Muscle layer of colon (tissue), 2 donors: ENCODE measurements around the gene CGNL1.

Experiments used
- H3K27ac ChIP-seq: one replicate; pipeline ENCODE4 v1.7.0; 2013; ENCODE audit warnings: low read depth, mild to moderate bottlenecking, low read length, moderate library complexity
- H3K27me3 ChIP-seq, 2 donors: one replicate each; pipeline ENCODE4 v1.7.0; 2013; ENCODE audit warnings: low read length in 2 of 2, mild to moderate bottlenecking in 2 of 2; ENCODE audit not compliant: insufficient read depth in 2 of 2, control insufficient read depth in 1 of 2
- H3K36me3 ChIP-seq: one replicate; pipeline ENCODE4 v1.7.0; 2013; ENCODE audit warnings: mild to moderate bottlenecking, low read length; ENCODE audit not compliant: insufficient read depth
- H3K4me1 ChIP-seq: one replicate; pipeline ENCODE4 v1.7.0; 2013; ENCODE audit warnings: mild to moderate bottlenecking, low read length; ENCODE audit not compliant: insufficient read depth
- H3K4me3 ChIP-seq, 2 donors: one replicate each; pipeline ENCODE4 v1.7.0; 2013; ENCODE audit warnings: low read length in 2 of 2, low read depth in 1 of 2, mild to moderate bottlenecking in 1 of 2, moderate library complexity in 1 of 2
- H3K9ac ChIP-seq: one replicate; pipeline ENCODE4 v1.7.0; 2013; ENCODE audit warnings: low read length
- H3K9me3 ChIP-seq: one replicate; pipeline ENCODE4 v1.7.0; 2013; ENCODE audit warnings: mild to moderate bottlenecking, low read length
- donor health status: abdominal sarcoma.
- donor health status: Adenocarcinoma of cecum.

CGNL1 gene

GRCh38 chr15:57443486-57443885, 67.2 kb downstream of the CGNL1 start:
- no peak overlapping the region for H3K9ac ChIP-seq

DNA sequence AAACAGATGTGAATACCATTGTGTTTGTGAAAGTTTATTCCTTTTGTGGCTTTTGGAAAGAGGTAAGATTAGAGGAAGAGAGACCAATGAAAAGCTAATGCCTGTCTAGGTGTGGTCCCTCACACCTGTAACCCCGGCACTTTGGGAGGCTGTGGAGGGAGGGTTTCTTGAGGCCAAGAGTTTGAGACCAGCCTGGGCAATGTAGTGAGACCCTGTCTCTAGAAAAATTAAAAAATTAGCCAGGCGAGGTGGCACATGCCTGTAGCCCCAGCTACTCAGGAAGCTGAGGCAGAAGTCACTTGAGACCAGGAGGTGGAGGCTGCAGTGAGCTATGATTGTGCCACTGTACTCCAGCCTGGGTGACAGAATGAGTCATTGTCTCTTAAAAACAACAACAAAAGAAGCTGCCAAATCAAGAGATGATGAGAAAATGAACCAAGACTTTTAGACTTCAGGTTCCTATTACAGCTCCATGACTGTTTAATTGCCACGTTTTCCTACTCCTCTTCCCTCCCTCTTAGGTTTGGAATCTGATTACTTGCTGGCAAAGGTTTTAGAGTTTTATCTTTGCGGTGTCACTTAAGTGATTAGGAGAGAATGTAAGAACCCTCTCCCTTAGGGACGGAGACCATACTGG, 68.7 kb downstream of the CGNL1 start:
- Histone ChIP-seq H3K9me3 (no peaks in the 10 kb centered on the region), H3K4me1 (no peaks in the 10 kb centered on the region), H3K27me3 (no peaks in the 10 kb centered on the region), H3K36me3 (no peaks in the 10 kb centered on the region), H3K9ac (no peak overlapping the region), H3K27ac (no peak overlapping the region), H3K4me3 (no peak overlapping the region)

More at GRCh38 chr15:57443486-57443885, 67.2 kb downstream of the CGNL1 start:
- Histone ChIP-seq H3K36me3 (no peaks in the 10 kb centered on the region), H3K27ac (no peak overlapping the region), H3K4me3 (no peak overlapping the region), H3K27me3 (no peaks in the 10 kb centered on the region), H3K4me1 (no peaks in the 10 kb centered on the region), H3K9me3 (no peaks in the 10 kb centered on the region)

- H3K27ac ChIP-seq: no peak overlapping the region
- no peak overlapping the region for H3K9ac ChIP-seq
- H3K27me3 ChIP-seq: no peaks in the 10 kb centered on the region
- no peak overlapping the region for H3K4me3 ChIP-seq
- H3K4me1 ChIP-seq: no peaks in the 10 kb centered on the region
- H3K36me3 ChIP-seq: no peaks in the 10 kb centered on the region
- H3K9me3 ChIP-seq: no peaks in the 10 kb centered on the region
Measured at GRCh38 chr15:57445872-57446271, 69.6 kb downstream of the CGNL1 start.

- H3K27me3 ChIP-seq: no peaks in the 10 kb centered on the region
- no peak overlapping the region for H3K4me3 ChIP-seq
Measured at GRCh38 chr15:57446393-57446792, 70.1 kb downstream of the CGNL1 start.

DNA sequence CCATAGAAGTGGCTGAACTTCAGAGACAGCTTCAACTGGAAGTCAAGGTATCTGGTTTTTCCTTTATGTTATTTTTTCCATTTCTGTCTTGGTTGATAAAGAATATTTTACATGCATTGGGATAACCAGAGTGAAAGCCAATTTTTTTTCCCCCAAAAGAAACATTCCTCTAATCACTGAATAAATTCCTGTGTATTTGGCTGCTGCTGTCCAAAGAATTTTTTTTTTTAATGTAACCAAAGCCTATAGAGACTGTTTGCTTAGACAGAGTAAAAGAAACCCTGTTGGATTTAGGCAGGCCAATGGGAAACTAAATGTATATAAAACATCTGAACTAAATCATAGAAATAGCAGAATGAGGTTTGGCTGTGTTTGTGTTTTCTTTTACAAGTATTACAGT, 75.2 kb downstream of the CGNL1 start:
- Histone ChIP-seq H3K9me3 (no peaks in the 10 kb centered on the region), H3K27ac (no peak overlapping the region), H3K9ac (no peak overlapping the region), H3K4me3 (no peak overlapping the region), H3K27me3 (no peaks in the 10 kb centered on the region), H3K36me3 (no peaks in the 10 kb centered on the region), H3K4me1 (no peaks in the 10 kb centered on the region)

More at GRCh38 chr15:57446393-57446792, 70.1 kb downstream of the CGNL1 start:
- no peaks in the 10 kb centered on the region for H3K9me3 ChIP-seq
- H3K9ac ChIP-seq: no peak overlapping the region
- no peaks in the 10 kb centered on the region for H3K36me3 ChIP-seq
- no peak overlapping the region for H3K27ac ChIP-seq
- H3K4me1 ChIP-seq: no peaks in the 10 kb centered on the region

DNA sequence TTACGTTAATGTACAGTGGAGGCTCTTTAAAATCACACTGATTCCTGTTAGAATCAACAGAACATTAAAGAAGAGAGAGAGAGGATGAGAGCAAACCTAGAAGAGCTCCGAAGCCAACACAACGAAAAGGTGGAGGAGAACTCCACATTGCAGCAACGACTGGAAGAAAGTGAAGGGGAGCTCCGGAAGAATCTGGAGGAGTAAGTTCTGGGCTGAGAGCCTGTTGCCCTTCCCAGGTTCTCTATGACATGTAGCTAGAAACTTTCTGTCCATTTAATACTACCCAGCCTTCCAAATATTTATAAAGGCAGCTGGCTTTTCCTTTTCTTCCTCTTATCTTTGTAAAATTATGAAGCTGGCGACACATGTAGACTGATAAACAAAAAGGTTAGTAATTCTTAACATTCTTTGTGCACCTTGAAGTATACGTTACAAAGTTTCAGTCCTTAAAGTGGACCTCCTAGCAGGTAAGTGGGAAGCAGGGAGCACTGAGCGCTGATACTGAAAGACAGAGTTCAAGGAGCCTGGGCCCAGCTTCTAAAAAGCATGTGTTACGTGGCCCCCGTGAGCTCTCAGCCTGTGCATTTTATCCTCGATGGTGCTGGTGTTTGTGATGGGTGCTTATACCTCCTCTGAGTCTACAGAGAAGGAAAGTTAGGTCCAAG, 75.9 kb downstream of the CGNL1 start:
- H3K9me3 ChIP-seq: no peaks in the 10 kb centered on the region
- H3K27ac ChIP-seq: no peak overlapping the region
- H3K27me3 ChIP-seq: no peaks in the 10 kb centered on the region
- H3K4me1 ChIP-seq: no peaks in the 10 kb centered on the region
- H3K4me3 ChIP-seq: no peak overlapping the region
- no peak overlapping the region for H3K9ac ChIP-seq
- no peaks in the 10 kb centered on the region for H3K36me3 ChIP-seq

DNA sequence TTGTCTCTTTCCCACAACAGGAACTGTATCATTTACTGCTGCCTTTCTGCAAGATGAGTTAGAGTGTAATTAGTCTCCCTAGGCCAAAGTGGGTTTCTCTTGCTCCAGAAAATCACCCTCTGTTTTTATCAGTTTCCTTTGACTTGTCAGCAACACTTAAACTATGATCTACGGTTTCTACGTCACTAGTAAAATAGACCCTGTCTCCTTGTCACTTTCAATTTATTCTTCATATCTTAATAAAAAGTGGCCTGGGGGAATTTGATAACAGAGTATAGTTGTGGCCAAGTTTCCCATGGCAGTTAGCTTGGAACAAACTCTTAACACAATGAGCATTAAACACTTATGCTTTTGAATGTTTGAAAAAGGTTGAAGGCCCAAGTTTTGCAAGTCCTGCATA, 79.6 kb downstream of the CGNL1 start:
- no peak overlapping the region for H3K4me3 ChIP-seq
- no peaks in the 10 kb centered on the region for H3K27me3 ChIP-seq
- no peak overlapping the region for H3K27ac ChIP-seq
- no peak overlapping the region for H3K9ac ChIP-seq
- H3K9me3 ChIP-seq: no peaks in the 10 kb centered on the region
- H3K36me3 ChIP-seq: no peaks in the 10 kb centered on the region
- no peaks in the 10 kb centered on the region for H3K4me1 ChIP-seq

DNA sequence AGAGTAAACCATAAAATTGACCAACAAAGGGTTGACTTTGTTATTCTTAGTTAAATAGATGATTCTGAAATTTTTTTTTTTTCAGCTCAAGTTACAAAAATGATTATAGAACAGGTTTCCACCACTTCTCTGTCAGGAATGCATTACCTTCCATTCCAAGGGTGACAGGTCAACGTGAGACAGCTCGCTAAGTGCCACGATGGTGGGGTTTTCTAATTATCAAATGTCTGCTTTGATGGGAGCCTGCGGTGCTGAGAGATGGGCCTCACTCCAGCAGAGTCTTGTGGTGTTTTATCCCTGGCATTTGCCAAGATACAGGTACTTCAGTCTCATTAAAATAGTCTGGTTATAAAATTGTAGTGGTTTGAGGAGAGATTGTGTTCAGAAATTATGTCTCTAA, 80.3 kb downstream of the CGNL1 start:
- Histone ChIP-seq H3K27ac (no peak overlapping the region), H3K9ac (no peak overlapping the region), H3K4me3 (no peak overlapping the region), H3K4me1 (no peaks in the 10 kb centered on the region), H3K36me3 (no peaks in the 10 kb centered on the region), H3K27me3 (no peaks in the 10 kb centered on the region), H3K9me3 (no peaks in the 10 kb centered on the region)

- no peaks in the 10 kb centered on the region for H3K4me1 ChIP-seq
- no peaks in the 10 kb centered on the region for H3K27me3 ChIP-seq
- no peak overlapping the region for H3K9ac ChIP-seq
- H3K4me3 ChIP-seq: no peak overlapping the region
- no peaks in the 10 kb centered on the region for H3K36me3 ChIP-seq
- H3K9me3 ChIP-seq: no peaks in the 10 kb centered on the region
- no peak overlapping the region for H3K27ac ChIP-seq
Measured at GRCh38 chr15:57457726-57458125, 81.4 kb downstream of the CGNL1 start.

DNA sequence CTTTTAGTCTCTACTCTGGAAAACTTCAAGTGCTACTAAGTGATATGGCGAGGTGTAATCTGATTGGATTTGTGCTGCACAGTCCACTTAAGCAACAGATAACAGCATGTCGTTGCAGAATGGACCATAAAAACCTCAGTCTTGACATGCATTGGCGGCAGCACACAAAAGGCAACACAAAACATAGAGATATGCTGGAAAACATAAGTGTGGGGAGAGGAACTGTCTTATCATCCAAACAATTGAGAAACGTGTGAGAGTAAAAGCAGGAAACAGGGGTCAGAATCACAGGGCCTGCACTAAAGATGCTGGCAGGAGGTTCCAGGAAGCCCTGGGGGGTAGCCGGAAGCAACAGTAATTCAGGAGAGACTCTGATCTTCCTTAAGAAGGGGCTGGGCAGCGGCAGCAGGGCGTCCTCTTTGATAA, 82.1 kb downstream of the CGNL1 start:
- Histone ChIP-seq H3K27ac (no peak overlapping the region), H3K9me3 (no peaks in the 10 kb centered on the region), H3K9ac (no peak overlapping the region), H3K4me1 (no peaks in the 10 kb centered on the region), H3K36me3 (no peaks in the 10 kb centered on the region), H3K27me3 (no peaks in the 10 kb centered on the region), H3K4me3 (no peak overlapping the region)

DNA sequence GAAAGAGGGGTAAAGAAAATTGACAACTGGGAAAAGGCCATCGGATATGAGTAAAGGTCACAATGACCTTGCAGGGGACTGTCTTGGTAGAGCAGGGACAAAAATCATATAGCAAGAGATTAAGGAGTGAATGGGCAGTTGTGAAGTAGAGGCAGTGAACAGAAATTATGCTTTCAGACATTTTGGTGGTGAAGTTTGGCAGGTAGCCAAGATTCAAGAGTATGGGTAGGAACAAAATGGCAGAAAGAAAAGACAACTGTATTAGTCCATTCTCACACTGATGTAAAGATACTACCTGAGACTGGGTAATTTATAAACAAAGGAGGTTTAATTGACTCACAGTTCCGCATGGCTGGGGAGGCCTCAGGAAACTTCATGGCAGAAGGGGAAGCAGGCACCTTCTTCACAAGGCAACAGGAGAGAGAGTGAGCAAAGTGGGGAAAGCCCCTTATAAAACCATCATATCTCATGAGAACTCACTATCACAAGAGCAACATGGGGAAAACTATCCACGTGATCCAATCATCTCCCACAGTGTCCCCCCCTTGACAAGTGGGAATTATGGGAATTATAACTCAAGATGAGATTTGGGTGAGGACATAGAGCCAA, 84.0 kb downstream of the CGNL1 start:
- H3K9me3 ChIP-seq: no peaks in the 10 kb centered on the region
- no peaks in the 10 kb centered on the region for H3K4me1 ChIP-seq
- no peak overlapping the region for H3K27ac ChIP-seq
- H3K4me3 ChIP-seq: no peak overlapping the region
- H3K9ac ChIP-seq: no peak overlapping the region
- H3K36me3 ChIP-seq: no peaks in the 10 kb centered on the region
- H3K27me3 ChIP-seq: no peaks in the 10 kb centered on the region

DNA sequence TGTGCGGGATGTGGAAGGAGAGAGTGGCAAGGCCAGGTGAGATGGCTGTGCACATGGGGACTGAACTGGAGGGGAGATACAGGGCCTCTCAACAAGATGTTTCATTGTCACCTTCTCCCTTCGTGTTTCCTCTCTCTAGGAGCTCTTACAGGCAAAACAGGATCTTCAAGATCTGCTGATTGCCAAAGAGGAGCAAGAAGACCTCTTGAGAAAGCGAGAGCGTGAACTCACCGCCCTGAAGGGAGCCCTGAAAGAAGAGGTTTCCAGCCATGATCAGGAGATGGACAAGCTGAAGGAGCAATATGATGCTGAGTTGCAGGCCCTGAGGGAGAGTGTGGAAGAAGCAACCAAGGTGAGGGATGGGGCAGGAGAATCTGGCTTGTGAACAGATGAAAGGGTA, 85.2 kb downstream of the CGNL1 start:
- Histone ChIP-seq H3K4me3 (no peak overlapping the region), H3K27me3 (no peaks in the 10 kb centered on the region), H3K9ac (no peak overlapping the region), H3K4me1 (no peaks in the 10 kb centered on the region), H3K9me3 (no peaks in the 10 kb centered on the region), H3K36me3 (no peaks in the 10 kb centered on the region), H3K27ac (no peak overlapping the region)
